Measurements from ENCODE around the gene OR2V1.

DNA sequence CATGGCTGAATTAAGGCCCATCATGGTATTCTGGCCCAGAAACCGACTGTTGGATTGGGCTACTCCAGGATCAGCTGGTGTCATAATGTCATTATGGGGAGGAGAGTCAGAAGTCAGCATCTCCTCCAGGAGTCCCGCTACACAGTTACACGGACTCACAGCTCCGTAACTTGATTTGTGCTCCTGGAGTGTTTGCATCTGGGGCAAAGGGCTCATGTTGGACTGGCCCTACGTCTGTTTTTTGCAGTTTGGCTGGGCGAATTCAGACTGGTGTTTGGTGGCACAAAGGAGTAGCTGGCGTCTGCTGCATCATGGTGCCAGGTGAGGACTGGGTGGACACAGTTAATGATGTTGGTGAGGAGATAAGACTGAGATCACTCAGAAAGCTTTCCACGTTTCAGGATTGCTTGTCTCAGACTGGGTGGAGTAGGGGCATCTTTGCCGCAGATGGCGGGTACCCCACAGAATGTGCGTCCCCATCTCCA lies 31.3 kb downstream of the OR2V1 start:
- TF ChIP-seq, protein P1, sequence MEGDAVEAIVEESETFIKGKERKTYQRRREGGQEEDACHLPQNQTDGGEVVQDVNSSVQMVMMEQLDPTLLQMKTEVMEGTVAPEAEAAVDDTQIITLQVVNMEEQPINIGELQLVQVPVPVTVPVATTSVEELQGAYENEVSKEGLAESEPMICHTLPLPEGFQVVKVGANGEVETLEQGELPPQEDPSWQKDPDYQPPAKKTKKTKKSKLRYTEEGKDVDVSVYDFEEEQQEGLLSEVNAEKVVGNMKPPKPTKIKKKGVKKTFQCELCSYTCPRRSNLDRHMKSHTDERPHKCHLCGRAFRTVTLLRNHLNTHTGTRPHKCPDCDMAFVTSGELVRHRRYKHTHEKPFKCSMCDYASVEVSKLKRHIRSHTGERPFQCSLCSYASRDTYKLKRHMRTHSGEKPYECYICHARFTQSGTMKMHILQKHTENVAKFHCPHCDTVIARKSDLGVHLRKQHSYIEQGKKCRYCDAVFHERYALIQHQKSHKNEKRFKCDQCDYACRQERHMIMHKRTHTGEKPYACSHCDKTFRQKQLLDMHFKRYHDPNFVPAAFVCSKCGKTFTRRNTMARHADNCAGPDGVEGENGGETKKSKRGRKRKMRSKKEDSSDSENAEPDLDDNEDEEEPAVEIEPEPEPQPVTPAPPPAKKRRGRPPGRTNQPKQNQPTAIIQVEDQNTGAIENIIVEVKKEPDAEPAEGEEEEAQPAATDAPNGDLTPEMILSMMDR (IDR thresholded peaks at IDR 0.05): no peak
- TF ChIP-seq POLR2A (IDR thresholded peaks at IDR 0.05): no peak
